ENCODE data around the gene DNAJC18. TPM values are rescaled to one million over a fixed set of nuclear protein-coding genes. Genes with fewer than 3 reads are reported as not detected.

The DNAJC18 gene
- total RNA-seq, 3 donors from 2014 or later: 5.4 to 9.5 (median 7.6) TPM

DNA sequence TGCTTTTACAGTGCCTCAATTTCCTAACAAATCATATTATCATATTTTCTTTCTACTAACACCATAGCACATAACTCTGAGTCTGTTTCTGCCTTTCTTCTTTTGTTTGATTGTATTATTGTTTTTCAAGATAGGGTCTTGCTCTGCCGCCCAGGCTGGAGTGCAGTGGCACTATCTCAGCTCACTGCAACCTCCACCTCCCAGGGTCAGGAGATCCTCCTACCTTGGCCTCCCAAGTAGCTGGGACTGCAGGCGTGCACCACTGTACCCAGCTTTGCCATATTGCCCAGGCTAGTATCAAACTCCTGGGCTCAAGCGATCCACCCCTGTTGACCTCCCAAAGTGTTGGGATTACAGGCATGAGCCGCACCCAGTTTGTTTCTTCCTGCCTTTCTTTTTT lies 78.9 kb downstream of the DNAJC18 start:
- Histone ChIP-seq H3K27me3 (no peaks in the 10 kb centered on the region), H3K4me1 (no peaks in the 10 kb centered on the region), H3K4me3 (no peak overlapping the region), H3K9me3 (no peaks in the 10 kb centered on the region), H3K36me3 (peaks cover 3% of the 10 kb centered on the region), H3K27ac (no peak overlapping the region)
- peak in 1 of 2 donors; percentile 3 for DNase-seq (ENCODE audit: low spot score in 2 of 2)
- intact Hi-C loops (cut with DNase I; ENCODE audit: low total_unique reads): no loop called here
- no peak for TF ChIP-seq POLR2AphosphoS5 (IDR thresholded peaks at IDR 0.05)
- no peak for TF ChIP-seq POLR2A (IDR thresholded peaks at IDR 0.05)
- TF ChIP-seq CTCF (IDR thresholded peaks at IDR 0.05): no peak

Other genes with a start within 250 kb of the DNAJC18 start
- 10 to 100 TPM; 29.9 to 63.9 (median 48.2) TPM for gene SIL1, start 241.2 kb downstream of the DNAJC18 start, total RNA-seq
- gene MATR3, start 145.8 kb downstream of the DNAJC18 start, total RNA-seq: 100 to 1,000 TPM; 213 to 349 (median 279) TPM
- gene PAIP2, start 97.7 kb downstream of the DNAJC18 start, total RNA-seq: 10 to 100 TPM; 86.3 to 95.4 (median 95.0) TPM
- gene SLC23A1, start 56.2 kb downstream of the DNAJC18 start, total RNA-seq: 1 to 10 TPM in 1 of 3 donors, under 1 TPM in 1, not detected in 1; 0.33 to 1.0 TPM
- gene MZB1, start 49.6 kb downstream of the DNAJC18 start, total RNA-seq: 10 to 100 TPM in 1 of 3 donors, 1 to 10 TPM in 1, not detected in 1; 8.6 to 35.4 TPM
- gene PROB1, start 44.4 kb downstream of the DNAJC18 start, total RNA-seq: 1 to 10 TPM in 1 of 3 donors, under 1 TPM in 2; 0.32 to 1.3 (median 0.73) TPM
- gene SPATA24, start 35.4 kb downstream of the DNAJC18 start, total RNA-seq: 1 to 10 TPM in 2 of 3 donors, under 1 TPM in 1; 0.98 to 2.4 (median 2.2) TPM
- gene ECSCR, start 23.2 kb upstream of the DNAJC18 start, total RNA-seq: 10 to 100 TPM in 2 of 3 donors, 1 to 10 TPM in 1; 6.6 to 39.3 (median 17.4) TPM
- gene SMIM33, start 31.5 kb upstream of the DNAJC18 start, total RNA-seq: not detected
- 10 to 100 TPM; 22.0 to 47.9 (median 39.0) TPM for gene STING1, start 43.2 kb upstream of the DNAJC18 start, total RNA-seq
- gene UBE2D2, start 121.8 kb upstream of the DNAJC18 start, total RNA-seq: 10 to 100 TPM; 55.1 to 68.3 (median 58.1) TPM
- gene CXXC5, start 208.8 kb upstream of the DNAJC18 start, total RNA-seq: 10 to 100 TPM; 33.9 to 66.9 (median 38.3) TPM

All from breast epithelium (tissue), 4 donors.